H1 (cell line): ENCODE data around the gene KRT76. TPM values are rescaled to one million over a fixed set of nuclear protein-coding genes. Genes with fewer than 3 reads are reported as not detected.

ENCODE experiments used
- polyA plus RNA-seq, 7 experiments: library from polyadenylated mRNA; depleted of rRNA in 3 of 7; stranded (reverse) in 5 of 7; unstranded in 2 of 7; fragments of >200 nt in 5 of 7; fragments of 200-250 nt in 2 of 7; gene quantifications; 1 replicate in 5 of 7; 2 replicates in 1 of 7; 4 replicates in 1 of 7; pipeline versions ENCODE4 v1.2.1 to v1.2.3, GENCODE V29; 2011 to 2013; ENCODE audit warnings: missing spikeins in 2 of 7, mixed read lengths in 2 of 7
- total RNA-seq: library from RNA; stranded (reverse); fragmentation: NEBNext Ultra II Directional; extraction: Animal tissue kit (Norgen Biotek cat#: 25700); gene quantifications from 2 replicates; pipeline ENCODE4 v1.2.1, GENCODE V29; 2021
- TF ChIP-seq, protein P1 (sequence below): fragments of 300-600 bp; sonication (generic); IDR thresholded peaks from 2 replicates; pipeline ENCODE4 v1.7.1; 2012; ENCODE audit warnings: low read length, moderate library complexity, mild to moderate bottlenecking, inconsistent platforms; ENCODE audit not compliant: insufficient replicate concordance

The KRT76 gene
- total and polyA plus RNA-seq, 2 of the 8 experiments (the other 6 are each of a cell fraction or from before 2014, with no cell fraction given), result not detected

DNA sequence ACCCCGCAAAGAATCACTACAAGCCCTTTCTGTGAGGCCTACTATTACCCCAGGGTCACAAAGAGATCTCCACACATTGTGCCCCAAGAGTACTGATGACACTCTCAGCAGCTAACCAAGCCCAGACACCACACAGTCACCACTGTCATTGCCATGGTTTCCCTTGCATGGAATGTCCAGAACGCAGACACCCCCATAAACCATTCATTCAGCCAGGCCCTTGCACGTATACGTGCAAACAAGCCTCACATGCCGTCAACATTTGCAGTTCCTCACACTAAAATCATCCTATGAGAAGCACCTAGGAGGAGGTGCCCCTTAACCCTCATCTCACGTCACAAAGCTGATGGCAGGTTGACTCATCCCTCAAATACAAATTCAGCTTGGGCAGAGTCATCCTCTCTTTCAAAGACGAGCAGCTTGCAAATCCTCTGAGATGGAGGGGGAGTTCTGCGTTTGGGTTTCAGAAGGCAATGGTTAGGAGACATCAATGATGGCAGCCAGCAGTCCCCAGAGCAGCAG lies 56.7 kb downstream of the KRT76 start (continued):
- TF ChIP-seq, protein P1, sequence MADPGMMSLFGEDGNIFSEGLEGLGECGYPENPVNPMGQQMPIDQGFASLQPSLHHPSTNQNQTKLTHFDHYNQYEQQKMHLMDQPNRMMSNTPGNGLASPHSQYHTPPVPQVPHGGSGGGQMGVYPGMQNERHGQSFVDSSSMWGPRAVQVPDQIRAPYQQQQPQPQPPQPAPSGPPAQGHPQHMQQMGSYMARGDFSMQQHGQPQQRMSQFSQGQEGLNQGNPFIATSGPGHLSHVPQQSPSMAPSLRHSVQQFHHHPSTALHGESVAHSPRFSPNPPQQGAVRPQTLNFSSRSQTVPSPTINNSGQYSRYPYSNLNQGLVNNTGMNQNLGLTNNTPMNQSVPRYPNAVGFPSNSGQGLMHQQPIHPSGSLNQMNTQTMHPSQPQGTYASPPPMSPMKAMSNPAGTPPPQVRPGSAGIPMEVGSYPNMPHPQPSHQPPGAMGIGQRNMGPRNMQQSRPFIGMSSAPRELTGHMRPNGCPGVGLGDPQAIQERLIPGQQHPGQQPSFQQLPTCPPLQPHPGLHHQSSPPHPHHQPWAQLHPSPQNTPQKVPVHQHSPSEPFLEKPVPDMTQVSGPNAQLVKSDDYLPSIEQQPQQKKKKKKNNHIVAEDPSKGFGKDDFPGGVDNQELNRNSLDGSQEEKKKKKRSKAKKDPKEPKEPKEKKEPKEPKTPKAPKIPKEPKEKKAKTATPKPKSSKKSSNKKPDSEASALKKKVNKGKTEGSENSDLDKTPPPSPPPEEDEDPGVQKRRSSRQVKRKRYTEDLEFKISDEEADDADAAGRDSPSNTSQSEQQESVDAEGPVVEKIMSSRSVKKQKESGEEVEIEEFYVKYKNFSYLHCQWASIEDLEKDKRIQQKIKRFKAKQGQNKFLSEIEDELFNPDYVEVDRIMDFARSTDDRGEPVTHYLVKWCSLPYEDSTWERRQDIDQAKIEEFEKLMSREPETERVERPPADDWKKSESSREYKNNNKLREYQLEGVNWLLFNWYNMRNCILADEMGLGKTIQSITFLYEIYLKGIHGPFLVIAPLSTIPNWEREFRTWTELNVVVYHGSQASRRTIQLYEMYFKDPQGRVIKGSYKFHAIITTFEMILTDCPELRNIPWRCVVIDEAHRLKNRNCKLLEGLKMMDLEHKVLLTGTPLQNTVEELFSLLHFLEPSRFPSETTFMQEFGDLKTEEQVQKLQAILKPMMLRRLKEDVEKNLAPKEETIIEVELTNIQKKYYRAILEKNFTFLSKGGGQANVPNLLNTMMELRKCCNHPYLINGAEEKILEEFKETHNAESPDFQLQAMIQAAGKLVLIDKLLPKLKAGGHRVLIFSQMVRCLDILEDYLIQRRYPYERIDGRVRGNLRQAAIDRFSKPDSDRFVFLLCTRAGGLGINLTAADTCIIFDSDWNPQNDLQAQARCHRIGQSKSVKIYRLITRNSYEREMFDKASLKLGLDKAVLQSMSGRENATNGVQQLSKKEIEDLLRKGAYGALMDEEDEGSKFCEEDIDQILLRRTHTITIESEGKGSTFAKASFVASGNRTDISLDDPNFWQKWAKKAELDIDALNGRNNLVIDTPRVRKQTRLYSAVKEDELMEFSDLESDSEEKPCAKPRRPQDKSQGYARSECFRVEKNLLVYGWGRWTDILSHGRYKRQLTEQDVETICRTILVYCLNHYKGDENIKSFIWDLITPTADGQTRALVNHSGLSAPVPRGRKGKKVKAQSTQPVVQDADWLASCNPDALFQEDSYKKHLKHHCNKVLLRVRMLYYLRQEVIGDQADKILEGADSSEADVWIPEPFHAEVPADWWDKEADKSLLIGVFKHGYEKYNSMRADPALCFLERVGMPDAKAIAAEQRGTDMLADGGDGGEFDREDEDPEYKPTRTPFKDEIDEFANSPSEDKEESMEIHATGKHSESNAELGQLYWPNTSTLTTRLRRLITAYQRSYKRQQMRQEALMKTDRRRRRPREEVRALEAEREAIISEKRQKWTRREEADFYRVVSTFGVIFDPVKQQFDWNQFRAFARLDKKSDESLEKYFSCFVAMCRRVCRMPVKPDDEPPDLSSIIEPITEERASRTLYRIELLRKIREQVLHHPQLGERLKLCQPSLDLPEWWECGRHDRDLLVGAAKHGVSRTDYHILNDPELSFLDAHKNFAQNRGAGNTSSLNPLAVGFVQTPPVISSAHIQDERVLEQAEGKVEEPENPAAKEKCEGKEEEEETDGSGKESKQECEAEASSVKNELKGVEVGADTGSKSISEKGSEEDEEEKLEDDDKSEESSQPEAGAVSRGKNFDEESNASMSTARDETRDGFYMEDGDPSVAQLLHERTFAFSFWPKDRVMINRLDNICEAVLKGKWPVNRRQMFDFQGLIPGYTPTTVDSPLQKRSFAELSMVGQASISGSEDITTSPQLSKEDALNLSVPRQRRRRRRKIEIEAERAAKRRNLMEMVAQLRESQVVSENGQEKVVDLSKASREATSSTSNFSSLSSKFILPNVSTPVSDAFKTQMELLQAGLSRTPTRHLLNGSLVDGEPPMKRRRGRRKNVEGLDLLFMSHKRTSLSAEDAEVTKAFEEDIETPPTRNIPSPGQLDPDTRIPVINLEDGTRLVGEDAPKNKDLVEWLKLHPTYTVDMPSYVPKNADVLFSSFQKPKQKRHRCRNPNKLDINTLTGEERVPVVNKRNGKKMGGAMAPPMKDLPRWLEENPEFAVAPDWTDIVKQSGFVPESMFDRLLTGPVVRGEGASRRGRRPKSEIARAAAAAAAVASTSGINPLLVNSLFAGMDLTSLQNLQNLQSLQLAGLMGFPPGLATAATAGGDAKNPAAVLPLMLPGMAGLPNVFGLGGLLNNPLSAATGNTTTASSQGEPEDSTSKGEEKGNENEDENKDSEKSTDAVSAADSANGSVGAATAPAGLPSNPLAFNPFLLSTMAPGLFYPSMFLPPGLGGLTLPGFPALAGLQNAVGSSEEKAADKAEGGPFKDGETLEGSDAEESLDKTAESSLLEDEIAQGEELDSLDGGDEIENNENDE, result no peak
- TF ChIP-seq, all 59 proteins: peak for 0
